GM21381 (cell line): ENCODE results near the gene PCDHA1.

Source experiments
- ATAC-seq: cut with Tn5 transposase; IDR thresholded peaks from one replicate; pipeline ENCODE4 v1.9.1; 2021; ENCODE audit warnings: mild to moderate bottlenecking, moderate library complexity; ENCODE audit not compliant: unreplicated experiment

Gene PCDHA1

DNA sequence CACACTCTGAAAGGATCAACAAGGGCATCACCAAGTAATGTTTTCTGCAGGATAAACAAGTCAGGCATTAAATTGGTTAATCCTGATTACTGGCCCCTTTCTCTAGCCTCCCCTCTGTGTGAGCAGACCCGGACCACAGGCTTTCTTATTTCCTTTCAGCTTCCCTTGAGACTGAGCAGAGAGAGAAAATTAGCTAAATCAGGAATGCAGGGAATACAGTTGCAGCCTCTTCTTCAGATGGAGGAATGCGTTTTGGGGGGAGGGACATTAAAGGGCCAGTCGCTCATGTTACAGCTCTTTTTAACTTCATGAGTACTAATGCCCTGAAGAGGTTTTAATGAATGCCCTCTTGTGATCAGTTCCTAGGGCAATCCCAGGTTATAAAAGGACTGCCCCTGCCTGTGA is 200.2 kb downstream of the PCDHA1 start:
- ATAC-seq = no peak

- ATAC-seq = no peak
Measured at GRCh38 chr5:140988100-140988499, 202.2 kb downstream of the PCDHA1 start.

- ATAC-seq = no peak
Measured at GRCh38 chr5:140988608-140989007, 202.7 kb downstream of the PCDHA1 start.

DNA sequence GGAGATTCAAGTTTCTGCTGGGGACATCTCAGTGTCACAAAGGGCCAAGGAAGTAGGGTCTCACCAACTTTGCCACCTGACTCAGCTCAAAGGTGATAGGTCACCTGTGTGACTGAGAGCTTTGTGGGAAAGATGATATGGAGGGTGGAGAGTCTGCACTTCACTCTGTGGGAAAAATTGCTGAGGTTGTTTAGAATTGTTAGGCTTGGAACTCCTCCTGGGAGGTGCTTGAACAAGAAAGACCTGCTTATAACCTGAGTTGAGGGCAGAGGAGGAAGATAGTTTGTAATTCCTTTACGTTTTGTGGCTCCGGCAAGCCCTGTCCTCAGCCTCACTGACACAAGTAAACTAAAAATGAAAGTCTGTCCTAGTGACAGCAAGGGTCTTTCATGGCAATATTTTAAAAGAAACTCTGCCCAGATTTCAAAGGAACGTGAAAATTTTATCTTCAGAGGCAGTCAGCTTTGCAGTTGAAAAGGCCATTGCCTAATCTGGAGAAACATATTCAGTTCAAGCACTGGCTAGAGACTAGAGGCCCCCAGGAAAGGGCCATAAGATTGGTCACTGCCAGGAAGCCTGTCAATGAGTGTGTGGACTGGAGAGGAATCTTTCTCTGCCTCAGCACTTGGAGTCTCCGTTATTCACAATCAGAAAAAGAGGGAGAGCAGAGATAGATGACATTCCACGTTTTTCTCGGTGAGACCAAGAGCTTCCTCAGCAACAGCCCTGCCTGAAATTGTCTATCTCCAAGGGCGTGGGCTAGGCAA is 203.5 kb downstream of the PCDHA1 start:
- no peak for ATAC-seq

GRCh38 chr5:140992828-140993227 is 206.9 kb downstream of the PCDHA1 start:
- no peak for ATAC-seq

DNA sequence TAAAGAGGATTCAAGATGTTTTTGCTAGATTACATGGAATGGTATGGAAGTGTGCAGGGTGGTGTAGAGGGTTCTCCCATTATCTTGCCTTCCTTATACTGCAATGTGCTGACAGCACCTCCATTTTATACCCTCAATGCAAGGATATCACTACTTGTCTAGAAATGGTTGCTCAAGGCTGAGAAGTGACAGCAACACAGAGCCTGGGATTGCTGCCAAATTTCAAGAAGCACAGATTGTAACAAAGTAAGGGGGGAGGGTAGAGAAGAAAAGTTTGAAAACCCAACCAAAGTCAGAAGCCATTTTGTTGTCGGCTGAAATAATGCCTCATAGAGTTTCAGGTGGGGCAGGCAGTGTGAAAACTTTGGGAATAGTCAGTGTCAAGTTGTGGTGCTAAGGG is 210.1 kb downstream of the PCDHA1 start:
- no peak for ATAC-seq

- ATAC-seq = no peak
Measured at GRCh38 chr5:140998921-140999410, 213.0 kb downstream of the PCDHA1 start.

GRCh38 chr5:141001446-141001843 is 215.5 kb downstream of the PCDHA1 start:
- no peak for ATAC-seq

DNA sequence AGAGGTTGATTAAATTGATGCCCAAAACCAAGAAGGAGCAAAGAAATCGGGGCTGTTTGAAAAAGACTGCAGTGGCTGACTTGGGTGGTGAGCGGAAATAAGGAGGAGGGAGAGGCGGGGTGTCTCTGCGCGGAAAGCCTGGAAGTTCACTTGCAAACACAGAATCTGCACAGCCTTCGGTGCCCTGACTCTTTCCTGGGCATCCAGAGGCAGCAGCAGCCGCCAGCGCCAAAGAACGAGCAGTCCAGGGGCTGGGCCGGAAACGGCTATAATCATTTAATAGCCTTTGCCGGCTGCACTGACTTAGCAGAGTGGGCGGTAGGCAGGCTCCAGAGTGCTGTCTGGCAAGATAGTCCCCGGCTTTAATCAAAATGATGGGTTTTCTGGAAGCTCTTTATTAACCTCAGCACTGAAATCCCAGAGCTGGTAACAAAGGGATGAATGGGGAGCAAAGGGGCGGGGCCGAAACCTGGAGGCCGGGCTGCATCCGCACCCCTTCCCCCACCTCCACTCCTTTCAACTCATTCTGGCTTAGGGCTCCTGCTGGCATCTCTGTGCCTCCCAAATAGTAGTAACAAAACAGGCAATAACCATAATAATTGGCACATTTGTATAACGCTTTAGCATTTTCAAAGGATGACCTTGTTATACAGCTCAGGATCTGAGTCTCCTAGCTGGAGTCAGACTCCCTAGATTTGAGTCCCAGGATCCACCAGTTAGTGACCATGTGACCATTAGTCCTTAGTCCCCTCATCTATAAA is 216.1 kb downstream of the PCDHA1 start:
- no peak for ATAC-seq

DNA sequence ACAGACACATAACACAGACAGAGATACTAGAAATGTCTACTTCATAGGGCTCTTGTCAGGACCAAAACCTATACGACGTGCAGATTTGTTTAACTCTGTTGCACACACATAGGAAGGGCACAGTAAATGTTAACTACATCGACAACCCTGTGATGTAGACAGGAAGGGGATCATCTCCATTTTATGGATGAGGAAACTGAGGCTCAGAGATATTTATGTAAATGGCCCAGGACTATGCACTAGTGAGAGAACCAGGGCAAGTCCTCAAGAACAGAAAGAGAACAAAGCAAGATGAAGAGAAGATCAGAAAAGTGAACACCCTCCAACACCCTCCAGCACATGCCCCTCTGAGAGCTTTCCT is 216.6 kb downstream of the PCDHA1 start:
- no peak for ATAC-seq

DNA sequence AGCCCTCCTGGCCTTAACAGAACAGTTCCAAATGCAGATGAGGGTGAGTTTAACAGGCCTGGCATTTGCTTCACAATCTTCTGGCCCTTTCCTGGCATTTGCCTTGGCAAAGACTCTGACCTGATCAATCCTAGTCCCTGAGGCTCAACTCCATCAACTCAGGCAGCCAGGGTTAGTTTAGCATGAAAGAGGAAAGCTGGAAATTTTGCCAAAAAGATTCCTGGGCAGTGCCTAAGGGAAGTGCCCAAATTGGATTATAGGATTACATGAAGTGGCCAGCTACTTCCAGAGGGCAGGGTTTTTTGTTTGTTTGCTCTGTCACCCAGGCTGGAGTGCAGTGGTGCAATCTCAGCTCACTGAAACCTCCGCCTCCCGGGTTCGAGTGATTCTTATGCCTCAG is 217.1 kb downstream of the PCDHA1 start:
- no peak for ATAC-seq

DNA sequence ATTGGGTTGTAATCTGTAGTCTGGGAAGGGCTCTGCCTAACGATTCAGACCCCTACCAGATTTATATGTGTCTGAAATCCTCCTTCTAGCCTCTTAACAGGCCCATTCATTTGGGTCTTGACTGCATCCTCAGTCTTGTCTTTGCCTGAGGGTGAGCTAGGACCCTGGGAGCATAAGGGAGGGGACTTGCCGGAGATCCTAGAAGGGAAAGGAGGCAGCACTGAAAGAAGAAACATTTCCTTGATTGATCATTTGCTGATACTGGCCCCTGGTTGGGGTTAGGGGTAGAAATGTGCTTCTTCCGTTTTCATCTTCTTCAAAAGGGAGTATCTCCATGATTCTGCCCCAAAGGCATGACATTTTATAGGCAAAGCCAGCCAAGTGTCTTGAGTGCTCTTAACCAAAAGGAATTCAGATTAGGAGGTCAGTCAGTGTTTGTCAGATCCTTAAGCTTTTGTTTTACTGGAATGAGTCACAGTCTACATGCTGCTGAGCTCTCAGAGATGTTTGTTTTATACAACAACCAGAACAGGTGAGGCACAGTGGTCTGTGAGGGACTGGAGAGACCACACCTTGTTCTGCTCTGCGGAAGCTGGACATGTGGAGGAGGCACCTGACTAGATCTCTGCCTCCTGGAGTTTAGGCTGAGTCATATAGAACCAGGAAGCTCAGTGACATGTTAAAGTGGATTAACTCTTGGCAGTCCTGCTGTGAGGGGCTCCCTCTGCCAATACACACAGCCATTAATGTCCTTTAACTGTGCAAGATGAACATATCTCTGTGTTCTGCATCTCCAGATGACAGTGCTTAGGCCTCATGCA is 218.1 kb downstream of the PCDHA1 start:
- no peak for ATAC-seq

GRCh38 chr5:141007791-141008190 is 221.9 kb downstream of the PCDHA1 start:
- ATAC-seq = no peak

DNA sequence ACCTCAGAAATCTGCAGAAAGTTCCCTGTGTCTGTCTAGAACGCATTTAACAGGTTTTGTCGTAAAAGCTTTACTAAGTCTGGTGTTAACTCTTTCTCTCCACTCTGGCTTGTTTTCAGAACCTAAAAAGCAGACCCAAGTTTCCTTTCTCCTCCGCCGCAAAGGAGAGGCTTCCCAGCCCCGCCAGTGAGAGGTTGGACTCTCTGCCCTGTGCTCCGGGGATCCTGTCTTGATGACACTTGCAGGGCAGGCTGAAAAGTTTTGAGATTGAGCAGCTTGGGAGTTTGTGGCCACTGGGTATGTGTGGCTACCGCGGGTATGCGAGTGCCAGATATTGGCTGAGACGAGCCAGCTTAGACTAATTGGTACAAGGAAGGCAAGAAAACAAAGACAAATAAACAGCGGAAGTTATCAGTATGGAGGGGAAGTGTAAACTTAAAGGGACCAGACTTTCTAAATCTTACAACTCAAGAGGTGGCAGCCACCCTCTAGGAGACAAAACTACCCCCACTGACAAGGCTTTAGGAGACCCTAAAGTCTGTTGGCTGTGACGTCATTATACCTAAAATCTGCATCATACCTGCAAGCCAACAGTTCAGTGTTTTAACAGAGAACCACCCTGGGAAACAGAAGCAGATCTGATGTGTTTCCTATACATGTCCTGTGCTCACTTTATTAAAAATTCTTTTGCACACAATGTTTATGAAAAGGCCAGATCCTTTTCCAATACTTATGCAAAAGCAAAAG is 224.3 kb downstream of the PCDHA1 start:
- ATAC-seq = no peak

GRCh38 chr5:141017943-141018342 is 232.0 kb downstream of the PCDHA1 start:
- ATAC-seq = no peak

GRCh38 chr5:141022384-141022783 is 236.4 kb downstream of the PCDHA1 start:
- ATAC-seq = no peak

GRCh38 chr5:141031006-141031405 is 245.1 kb downstream of the PCDHA1 start:
- ATAC-seq = no peak

- no peak for ATAC-seq
Measured at GRCh38 chr5:141032626-141033025, 246.7 kb downstream of the PCDHA1 start.

- no peak for ATAC-seq
Measured at GRCh38 chr5:141039061-141039460, 253.1 kb downstream of the PCDHA1 start.

DNA sequence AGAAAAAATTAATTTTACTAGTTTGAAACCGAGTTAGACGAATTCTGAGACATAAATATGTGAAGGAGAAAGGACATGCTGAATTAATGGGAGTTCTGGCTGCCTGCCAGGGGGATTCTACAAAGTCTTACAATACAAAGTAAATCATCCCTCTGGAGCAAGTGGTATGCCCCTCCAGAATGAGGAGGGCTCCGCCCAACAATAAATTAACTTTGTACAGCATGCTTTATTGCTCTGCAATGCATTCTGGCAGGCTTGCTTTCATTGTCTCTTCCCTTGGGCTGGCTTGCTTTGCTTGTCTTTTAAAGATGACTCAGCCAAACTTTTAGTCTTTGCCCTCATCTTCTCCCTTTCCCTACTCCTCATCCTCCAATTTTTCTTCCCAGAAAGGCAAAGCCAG is 253.6 kb downstream of the PCDHA1 start:
- no peak for ATAC-seq
